MM.1S (cell line): ENCODE measurements around the gene HGS.

ENCODE experiments used
- DNase-seq: peaks from one replicate; pipeline ENCODE4 v3.0.0-alpha.2; 2015
- H2AFZ ChIP-seq: fragments of 300-600 bp; sonication (generic); 2 replicates; pipeline ENCODE4 v1.6.0; 2016; ENCODE audit warnings: antibody characterized with exemption, low read length
- H3F3A ChIP-seq: fragments of 300-600 bp; sonication (generic); 2 replicates; pipeline ENCODE4 v1.6.1; 2016; ENCODE audit warnings: mild to moderate bottlenecking, antibody characterized with exemption, low read length, moderate library complexity, mixed read lengths; ENCODE audit not compliant: insufficient read depth
- H3K27ac ChIP-seq: fragments of 300-600 bp; sonication (generic); 2 replicates; pipeline ENCODE4 v1.5.1; 2016; ENCODE audit warnings: mild to moderate bottlenecking, low read length
- H3K27me3 ChIP-seq: fragments of 300-600 bp; sonication (generic); replicated peaks from 2 replicates; pipeline ENCODE4 v1.6.0; 2016; ENCODE audit warnings: low read length; ENCODE audit not compliant: insufficient read depth
- H3K36me3 ChIP-seq: fragments of 300-600 bp; sonication (generic); replicated peaks from 2 replicates; pipeline ENCODE4 v1.6.1; 2016; ENCODE audit warnings: mild to moderate bottlenecking, low read length, mixed read lengths; ENCODE audit not compliant: insufficient read depth
- H3K4me1 ChIP-seq: fragments of 300-600 bp; sonication (generic); 2 replicates; pipeline ENCODE4 v1.6.1; 2016; ENCODE audit warnings: low read length, mixed read lengths
- H3K4me2 ChIP-seq: fragments of 300-600 bp; sonication (generic); 2 replicates; pipeline ENCODE4 v1.6.0; 2016; ENCODE audit warnings: low read depth, low read length
- H3K4me3 ChIP-seq: fragments of 300-600 bp; sonication (generic); 2 replicates; pipeline ENCODE4 v1.5.1; 2016; ENCODE audit warnings: low read length, mixed read lengths
- H3K79me2 ChIP-seq: fragments of 300-600 bp; sonication (generic); 2 replicates; pipeline ENCODE4 v1.6.1; 2016; ENCODE audit warnings: mixed run types, low read length, mixed read lengths
- H3K9ac ChIP-seq: fragments of 300-600 bp; sonication (generic); 2 replicates; pipeline ENCODE4 v1.6.1; 2016; ENCODE audit warnings: low read length, mixed read lengths
- H3K9me2 ChIP-seq: fragments of 300-600 bp; sonication (generic); replicated peaks from 2 replicates; pipeline ENCODE4 v1.6.1; 2016; ENCODE audit warnings: mild to moderate bottlenecking, low read length, mixed read lengths; ENCODE audit not compliant: insufficient read depth
- H3K9me3 ChIP-seq: fragments of 300-600 bp; sonication (generic); replicated peaks from 2 replicates; pipeline ENCODE4 v1.6.1; 2016; ENCODE audit warnings: mild to moderate bottlenecking, low read length, mixed read lengths; ENCODE audit not compliant: insufficient read depth
- H4K20me1 ChIP-seq: fragments of 300-600 bp; sonication (generic); 2 replicates; pipeline ENCODE4 v1.6.1; 2016; ENCODE audit warnings: mild to moderate bottlenecking, low read length, moderate library complexity, mixed read lengths; ENCODE audit not compliant: insufficient read depth
- EZH2 ChIP-seq: fragments of 300-600 bp; sonication (generic); optimal IDR thresholded peaks from 2 replicates; pipeline ENCODE3; 2017; ENCODE audit warnings: low read depth, mild to moderate bottlenecking, antibody characterized with exemption, low read length, mixed read lengths
- EZH2phosphoT487 ChIP-seq: fragments of 300-600 bp; sonication (generic); IDR thresholded peaks from 2 replicates; pipeline ENCODE4 v1.6.1; 2018; ENCODE audit warnings: antibody characterized with exemption, low read length
- TF ChIP-seq, protein P1 (sequence below): fragments of 300-600 bp; sonication (generic); IDR thresholded peaks from 2 replicates; pipeline ENCODE4 v1.5.1; 2016; ENCODE audit warnings: antibody characterized with exemption, low read length, mixed read lengths

The HGS gene

DNA sequence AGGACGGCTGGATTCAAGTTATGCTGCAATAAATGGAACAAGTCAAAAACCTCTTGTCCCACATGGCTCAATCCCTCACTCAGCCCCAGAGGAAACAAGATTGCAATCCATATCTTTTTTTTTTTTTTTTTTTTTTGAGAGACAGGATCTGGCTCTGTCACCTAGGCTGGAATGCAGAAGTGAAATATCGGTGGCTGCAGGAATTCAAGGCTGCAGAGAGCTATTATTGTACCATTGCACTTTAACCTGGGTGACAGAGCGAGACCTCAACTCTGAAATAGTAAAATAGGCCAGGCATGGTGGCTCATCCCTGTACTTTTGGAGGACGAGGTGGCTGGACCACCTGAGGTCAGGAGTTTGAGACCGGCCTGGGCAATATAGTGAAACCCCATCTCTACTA, 24.8 kb upstream of the HGS start:
- Histone ChIP-seq H3K4me2 (no peak overlapping the region), H3K4me1 (0 out of 2 replicates have a peak, but pooled peaks cover 6% of the 10 kb centered on the region), H3F3A (no peaks in the 10 kb centered on the region), H3K9ac (no peak overlapping the region), H3K9me2 (no peaks in the 10 kb centered on the region), H3K4me3 (no peak overlapping the region), H3K27ac (no peak overlapping the region), H3K9me3 (no peaks in the 10 kb centered on the region), H3K79me2 (no peaks in the 10 kb centered on the region), H4K20me1 (no peaks in the 10 kb centered on the region), H3K27me3 (no peaks in the 10 kb centered on the region), H2AFZ (no peak overlapping the region), H3K36me3 (no peaks in the 10 kb centered on the region)
- no peak for DNase-seq
- no peak for TF ChIP-seq EZH2
- TF ChIP-seq EZH2phosphoT487, result no peak
- TF ChIP-seq, protein P1, sequence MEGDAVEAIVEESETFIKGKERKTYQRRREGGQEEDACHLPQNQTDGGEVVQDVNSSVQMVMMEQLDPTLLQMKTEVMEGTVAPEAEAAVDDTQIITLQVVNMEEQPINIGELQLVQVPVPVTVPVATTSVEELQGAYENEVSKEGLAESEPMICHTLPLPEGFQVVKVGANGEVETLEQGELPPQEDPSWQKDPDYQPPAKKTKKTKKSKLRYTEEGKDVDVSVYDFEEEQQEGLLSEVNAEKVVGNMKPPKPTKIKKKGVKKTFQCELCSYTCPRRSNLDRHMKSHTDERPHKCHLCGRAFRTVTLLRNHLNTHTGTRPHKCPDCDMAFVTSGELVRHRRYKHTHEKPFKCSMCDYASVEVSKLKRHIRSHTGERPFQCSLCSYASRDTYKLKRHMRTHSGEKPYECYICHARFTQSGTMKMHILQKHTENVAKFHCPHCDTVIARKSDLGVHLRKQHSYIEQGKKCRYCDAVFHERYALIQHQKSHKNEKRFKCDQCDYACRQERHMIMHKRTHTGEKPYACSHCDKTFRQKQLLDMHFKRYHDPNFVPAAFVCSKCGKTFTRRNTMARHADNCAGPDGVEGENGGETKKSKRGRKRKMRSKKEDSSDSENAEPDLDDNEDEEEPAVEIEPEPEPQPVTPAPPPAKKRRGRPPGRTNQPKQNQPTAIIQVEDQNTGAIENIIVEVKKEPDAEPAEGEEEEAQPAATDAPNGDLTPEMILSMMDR, result no peak

DNA sequence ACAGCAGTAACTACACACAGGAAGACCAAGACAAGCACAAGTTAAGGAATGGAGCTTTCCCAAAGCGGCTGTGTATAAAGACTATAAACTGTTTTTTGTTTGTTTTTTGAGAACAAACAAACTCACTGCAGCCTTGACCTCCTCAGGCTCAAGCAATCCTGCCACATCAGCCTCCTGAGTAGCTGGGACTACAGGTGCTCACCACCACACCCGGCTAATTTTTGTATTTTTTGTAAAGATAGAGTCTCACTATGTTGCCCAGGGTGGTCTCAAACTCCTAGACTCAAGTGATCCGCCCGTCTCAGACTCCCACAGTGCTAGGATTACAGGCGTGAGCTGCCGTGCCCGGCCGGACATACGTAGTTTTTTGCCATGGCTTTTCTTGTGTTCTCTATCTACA, 23.4 kb upstream of the HGS start:
- no peak overlapping the region for H3K4me2 ChIP-seq
- no peak overlapping the region for H2AFZ ChIP-seq
- no peaks in the 10 kb centered on the region for H3K36me3 ChIP-seq
- no peak overlapping the region for H3K4me3 ChIP-seq
- 0 out of 2 replicates have a peak, but pooled peaks cover 6% of the 10 kb centered on the region for H3K4me1 ChIP-seq
- no peak overlapping the region for H3K9ac ChIP-seq
- no peaks in the 10 kb centered on the region for H4K20me1 ChIP-seq
- H3K27ac ChIP-seq, result no peak overlapping the region
- H3K79me2 ChIP-seq, result peaks cover 3% of the 10 kb centered on the region
- TF ChIP-seq EZH2phosphoT487, result no peak
- TF ChIP-seq EZH2, result no peak
- TF ChIP-seq, protein P1, result no peak
- H3K9me3 ChIP-seq, result no peaks in the 10 kb centered on the region
- H3K9me2 ChIP-seq, result no peaks in the 10 kb centered on the region
- no peaks in the 10 kb centered on the region for H3K27me3 ChIP-seq
- H3F3A ChIP-seq, result no peaks in the 10 kb centered on the region
- no peak for DNase-seq

DNA sequence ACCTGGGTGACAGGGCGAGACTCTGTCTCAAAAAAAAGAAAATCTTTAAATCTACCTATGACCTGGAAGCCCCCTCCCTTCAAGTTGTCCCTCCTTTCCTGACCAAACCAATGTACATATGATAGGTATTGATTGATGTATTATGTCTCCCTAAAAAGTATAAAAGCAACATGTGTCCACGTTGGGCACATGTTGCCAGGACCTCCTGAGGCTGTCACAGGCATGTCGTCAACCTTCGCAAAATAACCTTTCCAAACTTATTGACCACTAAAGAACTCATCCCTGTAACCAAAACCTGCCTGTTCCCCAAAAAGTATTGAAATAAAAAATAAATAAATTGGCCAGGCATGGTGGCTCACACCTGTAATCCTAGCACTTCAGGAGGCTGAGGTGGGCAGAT, 21.8 kb upstream of the HGS start:
- Histone ChIP-seq H3K4me3 (no peak overlapping the region), H3K4me2 (no peak overlapping the region), H3F3A (no peaks in the 10 kb centered on the region), H2AFZ (no peak overlapping the region), H4K20me1 (no peaks in the 10 kb centered on the region), H3K9ac (no peak overlapping the region), H3K36me3 (no peaks in the 10 kb centered on the region), H3K27me3 (no peaks in the 10 kb centered on the region), H3K27ac (no peak overlapping the region), H3K9me2 (no peaks in the 10 kb centered on the region), H3K9me3 (no peaks in the 10 kb centered on the region), H3K4me1 (0 out of 2 replicates have a peak, but pooled peaks cover 3% of the 10 kb centered on the region), H3K79me2 (peaks cover 17% of the 10 kb centered on the region)
- TF ChIP-seq, protein P1, result no peak
- TF ChIP-seq EZH2phosphoT487, result no peak
- no peak for TF ChIP-seq EZH2
- DNase-seq, result no peak
